ENCODE measurements around the gene AKAP13.

- TF ChIP-seq, protein P1, sequence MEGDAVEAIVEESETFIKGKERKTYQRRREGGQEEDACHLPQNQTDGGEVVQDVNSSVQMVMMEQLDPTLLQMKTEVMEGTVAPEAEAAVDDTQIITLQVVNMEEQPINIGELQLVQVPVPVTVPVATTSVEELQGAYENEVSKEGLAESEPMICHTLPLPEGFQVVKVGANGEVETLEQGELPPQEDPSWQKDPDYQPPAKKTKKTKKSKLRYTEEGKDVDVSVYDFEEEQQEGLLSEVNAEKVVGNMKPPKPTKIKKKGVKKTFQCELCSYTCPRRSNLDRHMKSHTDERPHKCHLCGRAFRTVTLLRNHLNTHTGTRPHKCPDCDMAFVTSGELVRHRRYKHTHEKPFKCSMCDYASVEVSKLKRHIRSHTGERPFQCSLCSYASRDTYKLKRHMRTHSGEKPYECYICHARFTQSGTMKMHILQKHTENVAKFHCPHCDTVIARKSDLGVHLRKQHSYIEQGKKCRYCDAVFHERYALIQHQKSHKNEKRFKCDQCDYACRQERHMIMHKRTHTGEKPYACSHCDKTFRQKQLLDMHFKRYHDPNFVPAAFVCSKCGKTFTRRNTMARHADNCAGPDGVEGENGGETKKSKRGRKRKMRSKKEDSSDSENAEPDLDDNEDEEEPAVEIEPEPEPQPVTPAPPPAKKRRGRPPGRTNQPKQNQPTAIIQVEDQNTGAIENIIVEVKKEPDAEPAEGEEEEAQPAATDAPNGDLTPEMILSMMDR (IDR thresholded peaks at IDR 0.05): no peak
- TF ChIP-seq POLR2AphosphoS5 (IDR thresholded peaks at IDR 0.05): no peak
- no peak for TF ChIP-seq POLR2A (IDR thresholded peaks at IDR 0.05)
These were observed 26.9 kb upstream of the AKAP13 start for GRCh38 chr15:85353516-85353915.

All from breast epithelium (tissue), 3 donors.